GM13976 (cell line): ENCODE results near the gene FAM120A.

Experiments
- DNase-seq: peaks from one replicate; pipeline ENCODE4 v3.0.0; 2012; ENCODE audit warnings: low spot score
- in situ Hi-C: fragments of 300-500 bp; cut with MboI; formaldehyde crosslinking; loops from one replicate; pipeline ENCODE4 v1.12.0; 2022; ENCODE audit warnings: low sequenced_read_pairs, mixed read lengths, inconsistent platforms; ENCODE audit not compliant: unreplicated experiment
- TF ChIP-seq, protein P1 (sequence below): IDR thresholded peaks from 2 replicates; pipeline ENCODE4 v1.5.1; 2012; ENCODE audit warnings: borderline replicate concordance, mild to moderate bottlenecking; ENCODE audit not compliant: insufficient read depth; ENCODE audit errors: extremely low read depth, missing control alignments, control extremely low read depth

Gene FAM120A

DNA sequence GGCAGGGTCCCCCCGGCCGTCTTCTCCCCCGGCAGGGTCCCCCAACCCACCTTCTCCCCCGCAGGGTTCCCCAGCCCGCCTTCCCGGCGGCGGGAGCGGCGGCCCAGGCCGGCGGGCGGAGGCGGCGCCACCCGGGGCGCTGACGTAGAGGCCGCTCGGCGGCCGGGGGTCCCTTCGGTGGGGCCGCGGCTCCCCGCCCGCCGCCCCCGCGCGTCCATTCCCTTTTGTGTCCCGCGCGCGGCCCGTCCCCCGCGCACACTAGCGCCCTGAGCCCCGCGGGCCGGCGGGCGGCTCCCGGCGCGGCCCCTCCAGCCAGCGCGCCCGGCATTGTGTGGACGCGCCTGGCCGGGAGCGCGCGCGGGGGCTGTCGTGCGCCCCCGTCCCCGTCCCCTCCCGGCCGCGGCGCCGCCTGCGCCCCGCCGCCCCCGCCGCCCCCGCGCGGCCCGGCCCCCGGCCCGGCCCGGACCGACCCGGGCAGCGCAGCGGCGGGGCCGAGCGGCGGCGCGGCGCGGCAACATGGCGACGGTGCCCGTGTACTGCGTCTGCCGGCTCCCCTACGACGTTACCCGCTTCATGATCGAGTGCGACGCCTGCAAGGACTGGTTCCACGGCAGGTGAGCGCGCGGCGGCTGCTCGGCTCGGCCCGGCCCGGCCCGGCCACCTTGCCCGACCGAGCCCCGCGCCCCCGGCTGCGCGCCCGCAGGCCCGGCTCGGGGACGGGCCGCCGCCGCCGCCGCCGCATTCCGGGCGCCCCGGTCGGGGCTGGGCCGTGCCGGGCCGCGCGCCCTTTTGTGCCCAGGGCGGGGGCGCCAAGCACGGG, 125.0 kb downstream of the FAM120A start, which contains the start of gene PHF2:
PHF2 (plus strand) TSS at position 327 of the 820 bp plus-strand sequence; CDS start at position 517, 190 bp downstream.
- TF ChIP-seq, protein P1, sequence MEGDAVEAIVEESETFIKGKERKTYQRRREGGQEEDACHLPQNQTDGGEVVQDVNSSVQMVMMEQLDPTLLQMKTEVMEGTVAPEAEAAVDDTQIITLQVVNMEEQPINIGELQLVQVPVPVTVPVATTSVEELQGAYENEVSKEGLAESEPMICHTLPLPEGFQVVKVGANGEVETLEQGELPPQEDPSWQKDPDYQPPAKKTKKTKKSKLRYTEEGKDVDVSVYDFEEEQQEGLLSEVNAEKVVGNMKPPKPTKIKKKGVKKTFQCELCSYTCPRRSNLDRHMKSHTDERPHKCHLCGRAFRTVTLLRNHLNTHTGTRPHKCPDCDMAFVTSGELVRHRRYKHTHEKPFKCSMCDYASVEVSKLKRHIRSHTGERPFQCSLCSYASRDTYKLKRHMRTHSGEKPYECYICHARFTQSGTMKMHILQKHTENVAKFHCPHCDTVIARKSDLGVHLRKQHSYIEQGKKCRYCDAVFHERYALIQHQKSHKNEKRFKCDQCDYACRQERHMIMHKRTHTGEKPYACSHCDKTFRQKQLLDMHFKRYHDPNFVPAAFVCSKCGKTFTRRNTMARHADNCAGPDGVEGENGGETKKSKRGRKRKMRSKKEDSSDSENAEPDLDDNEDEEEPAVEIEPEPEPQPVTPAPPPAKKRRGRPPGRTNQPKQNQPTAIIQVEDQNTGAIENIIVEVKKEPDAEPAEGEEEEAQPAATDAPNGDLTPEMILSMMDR, result no peak
- in situ Hi-C loops, result no loop called here
- DNase-seq, result peak; percentile 78

DNA sequence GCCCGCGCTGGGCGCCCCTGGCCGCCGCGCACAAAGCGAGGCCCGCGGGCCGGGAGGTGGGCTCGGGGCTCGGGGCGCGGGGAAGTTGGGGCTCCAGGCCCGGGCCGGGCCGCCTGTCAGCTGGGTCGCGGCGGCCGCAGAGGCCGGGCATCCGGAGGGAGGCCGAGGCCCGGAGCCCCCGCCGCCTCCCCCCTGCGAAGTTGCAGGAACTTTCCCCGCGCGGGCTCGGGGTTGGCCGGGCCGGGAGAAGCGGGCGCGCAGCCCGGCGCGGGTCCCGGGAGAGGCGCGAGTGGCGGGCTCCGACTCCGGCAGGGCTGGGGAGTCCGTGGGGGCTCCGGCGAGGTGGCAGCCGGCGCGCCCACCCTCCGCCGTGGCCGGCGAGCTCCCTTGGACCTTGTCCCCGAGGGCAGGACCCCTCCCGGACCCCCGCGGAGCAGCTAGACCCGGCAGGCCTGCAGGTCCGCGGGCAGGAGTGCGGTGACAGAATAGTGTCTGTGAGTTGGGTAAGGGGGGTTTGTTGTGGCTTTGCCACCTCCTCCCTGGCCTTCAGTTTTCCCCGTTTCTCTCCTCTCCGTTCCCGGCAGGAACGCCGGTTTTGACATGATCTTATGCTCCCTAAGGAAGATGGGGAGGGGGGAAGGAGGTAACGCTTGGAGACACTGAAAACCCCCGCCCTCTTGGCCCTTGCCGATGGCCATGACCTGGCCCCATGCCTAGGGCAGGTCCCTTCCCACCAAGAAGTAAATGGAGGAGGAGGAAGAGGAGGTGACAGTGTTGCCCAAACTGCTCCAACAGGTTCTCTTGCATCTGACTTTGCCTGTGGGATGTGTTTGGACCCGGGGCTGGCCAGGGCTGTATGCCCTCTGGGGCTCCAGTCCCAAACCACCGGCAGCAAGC, 125.8 kb downstream of the FAM120A start:
- in situ Hi-C loops, result no loop called here
- TF ChIP-seq, protein P1, result no peak
- DNase-seq, result peak; percentile 60

DNA sequence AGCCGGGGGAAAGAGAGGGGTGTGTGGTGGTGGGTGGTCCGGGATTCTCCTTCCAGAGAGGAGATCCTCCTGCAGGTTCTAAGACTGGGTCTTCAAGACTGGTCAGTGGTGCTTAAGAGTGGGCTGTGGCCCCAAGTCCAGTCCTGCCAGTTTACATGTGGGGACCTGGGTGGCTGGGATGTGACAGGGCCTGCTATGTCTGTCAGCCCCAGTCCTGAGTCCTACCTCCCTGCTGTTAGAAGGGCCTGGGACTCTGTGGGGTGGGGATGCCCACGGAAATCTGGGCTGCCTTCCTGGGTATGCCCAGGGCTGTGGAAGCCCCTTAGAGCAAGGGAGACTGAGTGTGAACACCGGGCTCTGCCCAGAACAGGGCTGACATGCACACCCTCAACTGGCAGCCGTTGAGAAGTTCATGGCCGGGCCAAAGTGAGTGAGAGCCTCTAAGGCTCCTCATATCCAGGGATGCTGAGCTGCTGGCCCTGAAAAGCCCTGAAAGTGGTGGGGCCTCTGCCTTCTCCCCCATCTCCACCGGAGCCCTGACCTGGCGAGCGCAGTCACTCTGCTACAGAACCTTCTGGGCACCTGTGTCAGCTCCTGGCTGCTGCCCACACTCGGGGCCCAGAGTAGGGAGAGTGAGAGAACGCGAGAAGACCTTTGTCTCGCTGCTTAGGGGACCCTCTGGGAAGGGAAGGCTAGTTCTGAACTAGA, 126.6 kb downstream of the FAM120A start:
- in situ Hi-C loops, result no loop called here
- TF ChIP-seq, protein P1, result no peak
- no peak for DNase-seq

DNA sequence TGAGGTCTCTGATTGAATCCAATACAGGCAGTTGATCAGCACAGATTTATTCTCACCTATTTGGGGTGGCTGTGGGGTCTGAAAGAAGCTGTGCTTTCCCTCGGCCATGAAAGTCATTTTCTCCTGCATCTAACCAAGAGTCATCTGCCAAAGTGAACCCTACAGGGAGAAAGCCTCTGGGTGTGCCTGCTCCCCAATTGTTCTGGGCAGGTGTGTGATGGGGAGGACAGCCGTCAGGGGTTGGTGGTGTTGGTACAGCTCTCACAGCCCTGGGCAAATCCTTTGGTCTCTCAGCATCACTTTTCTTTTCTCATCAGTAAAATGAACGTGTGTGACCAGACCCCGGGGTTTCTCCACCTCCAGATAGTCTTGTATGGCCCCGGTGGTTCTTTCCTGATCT, 127.4 kb downstream of the FAM120A start:
- DNase-seq, result no peak
- in situ Hi-C loops, result no loop called here
- TF ChIP-seq, protein P1, result no peak

DNA sequence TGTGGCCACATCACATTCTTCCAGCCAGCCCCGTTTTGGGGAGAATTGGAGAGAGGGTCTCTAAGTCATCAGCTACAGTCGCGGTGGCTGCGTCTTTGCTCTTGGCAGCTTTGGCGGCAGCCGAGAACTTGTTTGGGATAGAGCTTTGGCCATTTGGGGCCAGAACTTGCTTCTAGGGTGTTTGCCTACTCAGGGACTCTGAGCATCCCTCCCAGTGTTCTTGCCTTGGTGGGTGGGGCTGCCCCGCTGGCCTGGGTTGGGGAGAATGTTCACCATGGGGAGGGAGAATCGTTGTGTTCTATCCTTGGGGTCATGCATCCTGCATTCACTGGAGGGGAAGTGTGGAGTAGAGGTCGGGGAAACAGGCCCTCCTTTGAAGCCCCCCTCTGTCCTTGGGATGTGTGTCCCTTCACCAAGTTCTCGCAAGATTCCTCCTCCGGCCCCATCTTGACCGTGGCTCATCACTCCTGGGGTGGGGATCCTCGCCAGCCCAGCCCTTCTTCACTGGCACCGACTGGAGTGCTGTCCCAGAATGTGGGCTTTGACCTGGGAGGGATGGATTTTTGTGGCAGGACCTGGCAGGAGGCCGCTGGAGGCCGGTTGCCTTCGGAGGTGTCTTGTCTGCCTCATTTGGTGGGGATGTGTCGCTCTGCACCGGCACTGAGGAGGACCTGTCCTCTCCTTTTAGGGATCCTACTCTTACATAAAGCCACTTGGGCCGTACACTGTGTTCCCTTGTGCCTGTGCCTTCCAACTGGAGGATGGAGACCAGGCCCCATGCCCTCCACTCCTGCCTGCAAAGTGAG, 128.4 kb downstream of the FAM120A start:
- in situ Hi-C loops, result no loop called here
- TF ChIP-seq, protein P1, result no peak
- no peak for DNase-seq
